GM23338 (cell line): ENCODE measurements around the gene CD40. TPM values are rescaled to one million over a fixed set of nuclear protein-coding genes. Genes with fewer than 3 reads are reported as not detected.

Experiments
- ATAC-seq: fragments of 200-7000 bp; cut with Tn5 transposase; 3 replicates; pipeline ENCODE4 v1.9.1; 2020
- DNase-seq: peaks from one replicate; pipeline ENCODE4 v3.0.0-alpha.2; 2015; ENCODE audit warnings: low spot score
- H2AFZ ChIP-seq: fragments of 200-600 bp; sonication (generic); 2 replicates; pipeline ENCODE4 v1.8.0; 2016; ENCODE audit warnings: antibody characterized with exemption, mild to moderate bottlenecking, moderate library complexity
- H3F3A ChIP-seq: fragments of 200-600 bp; sonication (generic); replicated peaks from 2 replicates; pipeline ENCODE4 v1.8.0; 2017; ENCODE audit warnings: antibody characterized with exemption, mixed run types, low read depth
- H3K27ac ChIP-seq: fragments of 200-600 bp; sonication (generic); 2 replicates; pipeline ENCODE4 v1.6.1; 2016; ENCODE audit warnings: low read depth
- H3K27me3 ChIP-seq: fragments of 200-600 bp; sonication (generic); 2 replicates; pipeline ENCODE4 v1.8.0; 2016; ENCODE audit warnings: mild to moderate bottlenecking, mixed run types, moderate library complexity; ENCODE audit not compliant: insufficient read depth
- H3K36me3 ChIP-seq: fragments of 200-600 bp; sonication (generic); 2 replicates; pipeline ENCODE4 v1.8.0; 2016; ENCODE audit warnings: mild to moderate bottlenecking; ENCODE audit not compliant: insufficient read depth
- H3K4me1 ChIP-seq: fragments of 200-600 bp; sonication (generic); 2 replicates; pipeline ENCODE4 v1.8.0; 2016; ENCODE audit warnings: mild to moderate bottlenecking, moderate library complexity; ENCODE audit not compliant: insufficient read depth
- H3K4me2 ChIP-seq: fragments of 200-600 bp; sonication (generic); 2 replicates; pipeline ENCODE4 v1.7.1; 2017; ENCODE audit warnings: mixed run types
- H3K4me3 ChIP-seq: fragments of 200-600 bp; sonication (generic); 2 replicates; pipeline ENCODE4 v1.6.1; 2016; ENCODE audit warnings: mixed run types
- H3K79me2 ChIP-seq: fragments of 200-600 bp; sonication (generic); replicated peaks from 2 replicates; pipeline ENCODE4 v1.8.0; 2017; ENCODE audit warnings: mild to moderate bottlenecking; ENCODE audit not compliant: insufficient read depth
- H3K9me2 ChIP-seq: fragments of 200-600 bp; sonication (generic); 2 replicates; pipeline ENCODE4 v1.8.0; 2017; ENCODE audit not compliant: insufficient read depth
- H4K20me1 ChIP-seq: fragments of 200-600 bp; sonication (generic); replicated peaks from 2 replicates; pipeline ENCODE4 v1.8.0; 2017; ENCODE audit warnings: mild to moderate bottlenecking; ENCODE audit not compliant: insufficient read depth
- H3K27ac Mint-ChIP-seq: 2 replicates; pipeline ENCODE4 v1.8.0; 2020; ENCODE audit warnings: inconsistent platforms, mild to moderate bottlenecking, moderate library complexity, mixed read lengths
- H3K27me3 Mint-ChIP-seq: 3 replicates; pipeline ENCODE4 v1.8.0; 2022; ENCODE audit warnings: low read depth, mild to moderate bottlenecking, moderate library complexity, mixed read lengths, inconsistent platforms; ENCODE audit not compliant: insufficient read depth, poor library complexity
- H3K36me3 Mint-ChIP-seq: 3 replicates; pipeline ENCODE4 v1.8.0; 2021; ENCODE audit warnings: low read depth, mild to moderate bottlenecking, inconsistent platforms, moderate library complexity, mixed read lengths
- H3K4me1 Mint-ChIP-seq: 3 replicates; pipeline ENCODE4 v1.8.0; 2020; ENCODE audit warnings: mild to moderate bottlenecking, inconsistent platforms, mixed read lengths
- H3K4me3 Mint-ChIP-seq: 3 replicates; pipeline ENCODE4 v1.8.0; 2021; ENCODE audit warnings: moderate library complexity, mild to moderate bottlenecking, inconsistent platforms, mixed read lengths
- H3K9me3 Mint-ChIP-seq: 3 replicates; pipeline ENCODE4 v1.8.0; 2020; ENCODE audit warnings: moderate library complexity, mild to moderate bottlenecking, inconsistent platforms, mixed read lengths
- CREB1 ChIP-seq: fragments of 250-450 bp; sonication (Bioruptor Pico); IDR thresholded peaks from 2 replicates; pipeline ENCODE4 v1.5.0; 2020; ENCODE audit warnings: low read depth, mild to moderate bottlenecking, moderate library complexity
- EZH2 ChIP-seq: fragments of 200-600 bp; sonication (generic); IDR thresholded peaks from one replicate; pipeline ENCODE4 v1.8.0; 2017; ENCODE audit warnings: antibody characterized with exemption, mild to moderate bottlenecking, low read depth; ENCODE audit not compliant: unreplicated experiment
- EZH2phosphoT487 ChIP-seq: fragments of 200-600 bp; sonication (generic); IDR thresholded peaks from one replicate; pipeline ENCODE4 v1.8.1; 2018; ENCODE audit warnings: antibody characterized with exemption; ENCODE audit not compliant: unreplicated experiment
- JUNB ChIP-seq: IDR thresholded peaks from one replicate; pipeline ENCODE4 v1.6.1; 2016; ENCODE audit warnings: antibody characterized with exemption; ENCODE audit not compliant: unreplicated experiment
- NANOG ChIP-seq: IDR thresholded peaks from 2 replicates; pipeline ENCODE4 v1.6.1; 2016; ENCODE audit warnings: antibody characterized with exemption, borderline replicate concordance
- POLR2AphosphoS5 ChIP-seq: IDR thresholded peaks from 2 replicates; pipeline ENCODE4 v1.6.1; 2016; ENCODE audit warnings: antibody characterized with exemption, low read depth
- STAT1 ChIP-seq: IDR thresholded peaks from one replicate; pipeline ENCODE4 v1.6.1; 2016; ENCODE audit warnings: antibody characterized with exemption; ENCODE audit not compliant: unreplicated experiment
- ZNF114 ChIP-seq: fragments of 250-450 bp; sonication (Bioruptor Pico); IDR thresholded peaks from 2 replicates; pipeline ENCODE4 v1.5.0; 2020; ENCODE audit warnings: mild to moderate bottlenecking, moderate library complexity
- ZNF331 ChIP-seq: fragments of 250-450 bp; sonication (Bioruptor Pico); IDR thresholded peaks from 2 replicates; pipeline ENCODE4 v1.5.0; 2020; ENCODE audit warnings: low read depth, mild to moderate bottlenecking, moderate library complexity
- polyA plus RNA-seq: library from polyadenylated mRNA; unstranded; fragments of >200 nt; fragmentation: Nextera tagmentation; extraction: Ambion mirVana; gene quantifications from 2 replicates; pipeline ENCODE4 v1.2.1, GENCODE V29; 2016
- total RNA-seq: library from RNA; depleted of rRNA; stranded (reverse); fragments of >200 nt; shearing (Covaris generic); gene quantifications from 2 replicates; pipeline ENCODE4 v1.2.3, GENCODE V29; 2014
- TF ChIP-seq, protein P1 (sequence below): IDR thresholded peaks from 2 replicates; pipeline ENCODE4 v1.6.1; 2016; ENCODE audit warnings: antibody characterized with exemption
- TF ChIP-seq, protein P2 (sequence below), 2 experiments: fragments of 200-600 bp in 1 of 2; sonication (generic) in 1 of 2; conservative IDR thresholded peaks; 2 replicates each; pipeline versions ENCODE4 v1.5.1 to v1.6.1; 2016 to 2017; ENCODE audit warnings: antibody characterized with exemption in 2 of 2, low read depth in 2 of 2, mild to moderate bottlenecking in 2 of 2, moderate library complexity in 1 of 2
- TF ChIP-seq, protein P3 (sequence below): IDR thresholded peaks from one replicate; pipeline ENCODE4 v1.6.1; 2018; ENCODE audit warnings: antibody characterized with exemption; ENCODE audit not compliant: unreplicated experiment
- TF ChIP-seq, protein P4 (sequence below): fragments of 250-450 bp; sonication (Bioruptor Pico); IDR thresholded peaks from 2 replicates; pipeline ENCODE4 v1.5.0; 2020; ENCODE audit warnings: mild to moderate bottlenecking, moderate library complexity

CD40 gene
- total and polyA plus RNA-seq, 2 experiments from 2014 or later = 15.4 to 18.9 TPM

DNA sequence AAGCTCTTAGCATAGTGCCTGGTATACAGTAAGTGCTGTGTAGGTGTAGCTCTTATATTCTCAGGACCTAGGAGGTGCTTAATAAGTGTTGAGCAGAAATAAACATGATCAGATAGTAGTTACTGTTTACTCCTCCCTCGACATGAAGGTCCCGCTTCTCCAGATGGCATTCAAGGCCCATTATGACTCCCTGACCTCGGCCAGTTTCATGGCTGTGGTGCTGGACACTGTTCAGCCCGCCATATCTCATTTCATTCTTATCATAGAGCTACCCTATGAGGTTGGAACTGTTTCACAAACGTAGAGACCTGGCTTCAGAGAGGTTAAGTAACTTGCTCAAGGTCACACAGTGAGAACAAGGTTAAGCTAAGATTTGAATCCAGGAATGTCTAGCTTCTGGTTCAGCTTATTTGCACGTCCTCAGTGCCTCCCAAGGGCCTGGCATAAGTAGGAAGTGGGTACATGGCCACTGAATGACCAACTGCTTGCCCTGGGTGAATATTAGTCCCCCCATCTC is 39.0 kb downstream of the CD40 start:
- H3K27me3 Mint-ChIP-seq = no peaks in the 10 kb centered on the region
- DNase-seq = no peak
- no peaks in the 10 kb centered on the region for H3K9me3 Mint-ChIP-seq
- H3K4me3 Mint-ChIP-seq = no peak overlapping the region
- no peaks in the 10 kb centered on the region for H3K9me2 ChIP-seq
- no peak overlapping the region for H2AFZ ChIP-seq
- H3K79me2 ChIP-seq = no peaks in the 10 kb centered on the region
- no peak for ATAC-seq
- no peak overlapping the region for H3K4me2 ChIP-seq
- H3K36me3 ChIP-seq = no peaks in the 10 kb centered on the region
- no peak overlapping the region for H3K4me3 ChIP-seq
- no peaks in the 10 kb centered on the region for H3K4me1 ChIP-seq
- H3K36me3 Mint-ChIP-seq = no peaks in the 10 kb centered on the region
- H3K27ac Mint-ChIP-seq = no peak overlapping the region
- H3K27ac ChIP-seq = no peak overlapping the region
- no peaks in the 10 kb centered on the region for H3K27me3 ChIP-seq
- no peaks in the 10 kb centered on the region for H4K20me1 ChIP-seq
- H3K4me1 Mint-ChIP-seq = peaks cover 3% of the 10 kb centered on the region; the same call in 1 of the 3 replicates
- no peaks in the 10 kb centered on the region for H3F3A ChIP-seq
- TF ChIP-seq POLR2AphosphoS5 (no peak), EZH2phosphoT487 (no peak), ZNF331 (CRISPR knock-in tag) (no peak), STAT1 (no peak), JUNB (no peak), NANOG (no peak), EZH2 (no peak), CREB1 (CRISPR knock-in tag) (no peak), ZNF114 (CRISPR knock-in tag) (no peak)
- TF ChIP-seq, protein P1, sequence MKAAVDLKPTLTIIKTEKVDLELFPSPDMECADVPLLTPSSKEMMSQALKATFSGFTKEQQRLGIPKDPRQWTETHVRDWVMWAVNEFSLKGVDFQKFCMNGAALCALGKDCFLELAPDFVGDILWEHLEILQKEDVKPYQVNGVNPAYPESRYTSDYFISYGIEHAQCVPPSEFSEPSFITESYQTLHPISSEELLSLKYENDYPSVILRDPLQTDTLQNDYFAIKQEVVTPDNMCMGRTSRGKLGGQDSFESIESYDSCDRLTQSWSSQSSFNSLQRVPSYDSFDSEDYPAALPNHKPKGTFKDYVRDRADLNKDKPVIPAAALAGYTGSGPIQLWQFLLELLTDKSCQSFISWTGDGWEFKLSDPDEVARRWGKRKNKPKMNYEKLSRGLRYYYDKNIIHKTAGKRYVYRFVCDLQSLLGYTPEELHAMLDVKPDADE = no peak
- TF ChIP-seq, protein P2, sequence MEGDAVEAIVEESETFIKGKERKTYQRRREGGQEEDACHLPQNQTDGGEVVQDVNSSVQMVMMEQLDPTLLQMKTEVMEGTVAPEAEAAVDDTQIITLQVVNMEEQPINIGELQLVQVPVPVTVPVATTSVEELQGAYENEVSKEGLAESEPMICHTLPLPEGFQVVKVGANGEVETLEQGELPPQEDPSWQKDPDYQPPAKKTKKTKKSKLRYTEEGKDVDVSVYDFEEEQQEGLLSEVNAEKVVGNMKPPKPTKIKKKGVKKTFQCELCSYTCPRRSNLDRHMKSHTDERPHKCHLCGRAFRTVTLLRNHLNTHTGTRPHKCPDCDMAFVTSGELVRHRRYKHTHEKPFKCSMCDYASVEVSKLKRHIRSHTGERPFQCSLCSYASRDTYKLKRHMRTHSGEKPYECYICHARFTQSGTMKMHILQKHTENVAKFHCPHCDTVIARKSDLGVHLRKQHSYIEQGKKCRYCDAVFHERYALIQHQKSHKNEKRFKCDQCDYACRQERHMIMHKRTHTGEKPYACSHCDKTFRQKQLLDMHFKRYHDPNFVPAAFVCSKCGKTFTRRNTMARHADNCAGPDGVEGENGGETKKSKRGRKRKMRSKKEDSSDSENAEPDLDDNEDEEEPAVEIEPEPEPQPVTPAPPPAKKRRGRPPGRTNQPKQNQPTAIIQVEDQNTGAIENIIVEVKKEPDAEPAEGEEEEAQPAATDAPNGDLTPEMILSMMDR (conservative IDR thresholded peaks at IDR 0.05; ENCODE audit: low read depth in 2 of 2) = no peak
- TF ChIP-seq, protein P3, sequence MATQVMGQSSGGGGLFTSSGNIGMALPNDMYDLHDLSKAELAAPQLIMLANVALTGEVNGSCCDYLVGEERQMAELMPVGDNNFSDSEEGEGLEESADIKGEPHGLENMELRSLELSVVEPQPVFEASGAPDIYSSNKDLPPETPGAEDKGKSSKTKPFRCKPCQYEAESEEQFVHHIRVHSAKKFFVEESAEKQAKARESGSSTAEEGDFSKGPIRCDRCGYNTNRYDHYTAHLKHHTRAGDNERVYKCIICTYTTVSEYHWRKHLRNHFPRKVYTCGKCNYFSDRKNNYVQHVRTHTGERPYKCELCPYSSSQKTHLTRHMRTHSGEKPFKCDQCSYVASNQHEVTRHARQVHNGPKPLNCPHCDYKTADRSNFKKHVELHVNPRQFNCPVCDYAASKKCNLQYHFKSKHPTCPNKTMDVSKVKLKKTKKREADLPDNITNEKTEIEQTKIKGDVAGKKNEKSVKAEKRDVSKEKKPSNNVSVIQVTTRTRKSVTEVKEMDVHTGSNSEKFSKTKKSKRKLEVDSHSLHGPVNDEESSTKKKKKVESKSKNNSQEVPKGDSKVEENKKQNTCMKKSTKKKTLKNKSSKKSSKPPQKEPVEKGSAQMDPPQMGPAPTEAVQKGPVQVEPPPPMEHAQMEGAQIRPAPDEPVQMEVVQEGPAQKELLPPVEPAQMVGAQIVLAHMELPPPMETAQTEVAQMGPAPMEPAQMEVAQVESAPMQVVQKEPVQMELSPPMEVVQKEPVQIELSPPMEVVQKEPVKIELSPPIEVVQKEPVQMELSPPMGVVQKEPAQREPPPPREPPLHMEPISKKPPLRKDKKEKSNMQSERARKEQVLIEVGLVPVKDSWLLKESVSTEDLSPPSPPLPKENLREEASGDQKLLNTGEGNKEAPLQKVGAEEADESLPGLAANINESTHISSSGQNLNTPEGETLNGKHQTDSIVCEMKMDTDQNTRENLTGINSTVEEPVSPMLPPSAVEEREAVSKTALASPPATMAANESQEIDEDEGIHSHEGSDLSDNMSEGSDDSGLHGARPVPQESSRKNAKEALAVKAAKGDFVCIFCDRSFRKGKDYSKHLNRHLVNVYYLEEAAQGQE = no peak
- TF ChIP-seq, protein P4, sequence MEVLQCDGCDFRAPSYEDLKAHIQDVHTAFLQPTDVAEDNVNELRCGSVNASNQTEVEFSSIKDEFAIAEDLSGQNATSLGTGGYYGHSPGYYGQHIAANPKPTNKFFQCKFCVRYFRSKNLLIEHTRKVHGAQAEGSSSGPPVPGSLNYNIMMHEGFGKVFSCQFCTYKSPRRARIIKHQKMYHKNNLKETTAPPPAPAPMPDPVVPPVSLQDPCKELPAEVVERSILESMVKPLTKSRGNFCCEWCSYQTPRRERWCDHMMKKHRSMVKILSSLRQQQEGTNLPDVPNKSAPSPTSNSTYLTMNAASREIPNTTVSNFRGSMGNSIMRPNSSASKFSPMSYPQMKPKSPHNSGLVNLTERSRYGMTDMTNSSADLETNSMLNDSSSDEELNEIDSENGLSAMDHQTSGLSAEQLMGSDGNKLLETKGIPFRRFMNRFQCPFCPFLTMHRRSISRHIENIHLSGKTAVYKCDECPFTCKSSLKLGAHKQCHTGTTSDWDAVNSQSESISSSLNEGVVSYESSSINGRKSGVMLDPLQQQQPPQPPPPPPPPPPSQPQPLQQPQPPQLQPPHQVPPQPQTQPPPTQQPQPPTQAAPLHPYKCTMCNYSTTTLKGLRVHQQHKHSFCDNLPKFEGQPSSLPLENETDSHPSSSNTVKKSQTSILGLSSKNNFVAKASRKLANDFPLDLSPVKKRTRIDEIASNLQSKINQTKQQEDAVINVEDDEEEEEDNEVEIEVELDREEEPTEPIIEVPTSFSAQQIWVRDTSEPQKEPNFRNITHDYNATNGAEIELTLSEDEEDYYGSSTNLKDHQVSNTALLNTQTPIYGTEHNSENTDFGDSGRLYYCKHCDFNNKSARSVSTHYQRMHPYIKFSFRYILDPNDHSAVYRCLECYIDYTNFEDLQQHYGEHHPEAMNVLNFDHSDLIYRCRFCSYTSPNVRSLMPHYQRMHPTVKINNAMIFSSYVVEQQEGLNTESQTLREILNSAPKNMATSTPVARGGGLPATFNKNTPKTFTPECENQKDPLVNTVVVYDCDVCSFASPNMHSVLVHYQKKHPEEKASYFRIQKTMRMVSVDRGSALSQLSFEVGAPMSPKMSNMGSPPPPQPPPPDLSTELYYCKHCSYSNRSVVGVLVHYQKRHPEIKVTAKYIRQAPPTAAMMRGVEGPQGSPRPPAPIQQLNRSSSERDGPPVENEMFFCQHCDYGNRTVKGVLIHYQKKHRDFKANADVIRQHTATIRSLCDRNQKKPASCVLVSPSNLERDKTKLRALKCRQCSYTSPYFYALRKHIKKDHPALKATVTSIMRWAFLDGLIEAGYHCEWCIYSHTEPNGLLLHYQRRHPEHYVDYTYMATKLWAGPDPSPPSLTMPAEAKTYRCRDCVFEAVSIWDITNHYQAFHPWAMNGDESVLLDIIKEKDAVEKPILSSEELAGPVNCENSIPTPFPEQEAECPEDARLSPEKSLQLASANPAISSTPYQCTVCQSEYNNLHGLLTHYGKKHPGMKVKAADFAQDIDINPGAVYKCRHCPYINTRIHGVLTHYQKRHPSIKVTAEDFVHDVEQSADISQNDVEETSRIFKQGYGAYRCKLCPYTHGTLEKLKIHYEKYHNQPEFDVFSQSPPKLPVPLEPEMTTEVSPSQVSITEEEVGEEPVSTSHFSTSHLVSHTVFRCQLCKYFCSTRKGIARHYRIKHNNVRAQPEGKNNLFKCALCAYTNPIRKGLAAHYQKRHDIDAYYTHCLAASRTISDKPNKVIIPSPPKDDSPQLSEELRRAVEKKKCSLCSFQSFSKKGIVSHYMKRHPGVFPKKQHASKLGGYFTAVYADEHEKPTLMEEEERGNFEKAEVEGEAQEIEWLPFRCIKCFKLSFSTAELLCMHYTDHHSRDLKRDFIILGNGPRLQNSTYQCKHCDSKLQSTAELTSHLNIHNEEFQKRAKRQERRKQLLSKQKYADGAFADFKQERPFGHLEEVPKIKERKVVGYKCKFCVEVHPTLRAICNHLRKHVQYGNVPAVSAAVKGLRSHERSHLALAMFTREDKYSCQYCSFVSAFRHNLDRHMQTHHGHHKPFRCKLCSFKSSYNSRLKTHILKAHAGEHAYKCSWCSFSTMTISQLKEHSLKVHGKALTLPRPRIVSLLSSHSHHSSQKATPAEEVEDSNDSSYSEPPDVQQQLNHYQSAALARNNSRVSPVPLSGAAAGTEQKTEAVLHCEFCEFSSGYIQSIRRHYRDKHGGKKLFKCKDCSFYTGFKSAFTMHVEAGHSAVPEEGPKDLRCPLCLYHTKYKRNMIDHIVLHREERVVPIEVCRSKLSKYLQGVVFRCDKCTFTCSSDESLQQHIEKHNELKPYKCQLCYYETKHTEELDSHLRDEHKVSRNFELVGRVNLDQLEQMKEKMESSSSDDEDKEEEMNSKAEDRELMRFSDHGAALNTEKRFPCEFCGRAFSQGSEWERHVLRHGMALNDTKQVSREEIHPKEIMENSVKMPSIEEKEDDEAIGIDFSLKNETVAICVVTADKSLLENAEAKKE = no peak
